IPS-18a (cell line): Measurements from ENCODE around the gene ADAMTS16.

ENCODE experiments used
- H3K27ac ChIP-seq: one replicate; pipeline ENCODE4 v1.5.1; 2013; ENCODE audit warnings: low read length
- H3K27me3 ChIP-seq: one replicate; pipeline ENCODE4 v1.6.1; 2013; ENCODE audit warnings: mild to moderate bottlenecking, low read length; ENCODE audit not compliant: control insufficient read depth, insufficient read depth
- H3K36me3 ChIP-seq: one replicate; pipeline ENCODE4 v1.6.1; 2013; ENCODE audit warnings: low read depth, low read length; ENCODE audit not compliant: control insufficient read depth
- H3K4me1 ChIP-seq: one replicate; pipeline ENCODE4 v1.6.1; 2013; ENCODE audit warnings: low read depth, low read length; ENCODE audit not compliant: control insufficient read depth
- H3K4me3 ChIP-seq: one replicate; pipeline ENCODE4 v1.5.1; 2013; ENCODE audit warnings: low read length
- H3K9ac ChIP-seq: one replicate; pipeline ENCODE4 v1.6.1; 2013; ENCODE audit warnings: mild to moderate bottlenecking, low read length, moderate library complexity
- H3K9me3 ChIP-seq: one replicate; pipeline ENCODE4 v1.6.1; 2013; ENCODE audit warnings: low read depth, low read length; ENCODE audit not compliant: control insufficient read depth

ADAMTS16 gene

DNA sequence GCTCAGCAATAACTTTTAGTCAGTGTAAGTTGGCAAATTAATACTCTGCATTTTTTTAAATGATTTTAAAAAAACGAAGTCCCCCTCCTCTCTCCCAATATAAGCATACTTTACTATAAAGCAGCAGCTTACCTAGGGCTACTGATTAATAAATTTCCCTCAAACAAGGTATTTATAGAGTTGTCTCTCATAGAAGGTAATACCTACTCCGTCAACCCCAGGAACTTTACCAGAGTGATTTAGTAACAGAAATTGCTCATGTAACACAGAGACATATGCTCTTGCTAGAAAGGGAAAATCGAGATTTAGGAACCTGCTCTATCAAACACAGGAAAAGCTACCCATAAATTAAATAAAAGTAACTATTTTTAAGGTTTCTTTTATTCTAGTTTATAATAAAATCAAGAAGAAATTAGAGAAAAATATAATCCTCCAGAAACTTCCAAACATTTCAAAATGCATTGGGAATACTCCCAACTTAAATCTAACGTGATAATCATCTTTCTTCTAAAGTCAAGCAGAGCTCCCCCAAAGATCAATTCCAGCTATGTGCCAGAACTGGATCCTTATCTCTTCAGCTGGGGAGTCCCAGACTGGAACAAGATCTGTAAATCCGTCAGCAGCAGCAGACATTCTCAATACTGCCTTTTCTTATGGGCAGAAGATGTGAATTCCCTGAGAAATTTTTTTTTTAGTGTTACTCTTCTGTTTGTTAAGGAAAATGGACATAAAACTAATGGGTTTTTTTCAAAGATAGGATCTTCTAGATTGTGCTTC, 69.6 kb downstream of the ADAMTS16 start:
- Histone ChIP-seq H3K36me3 (peaks cover 3% of the 10 kb centered on the region), H3K4me1 (no peaks in the 10 kb centered on the region), H3K9ac (no peak overlapping the region), H3K9me3 (no peaks in the 10 kb centered on the region), H3K4me3 (no peak overlapping the region), H3K27me3 (no peaks in the 10 kb centered on the region), H3K27ac (no peak overlapping the region)

DNA sequence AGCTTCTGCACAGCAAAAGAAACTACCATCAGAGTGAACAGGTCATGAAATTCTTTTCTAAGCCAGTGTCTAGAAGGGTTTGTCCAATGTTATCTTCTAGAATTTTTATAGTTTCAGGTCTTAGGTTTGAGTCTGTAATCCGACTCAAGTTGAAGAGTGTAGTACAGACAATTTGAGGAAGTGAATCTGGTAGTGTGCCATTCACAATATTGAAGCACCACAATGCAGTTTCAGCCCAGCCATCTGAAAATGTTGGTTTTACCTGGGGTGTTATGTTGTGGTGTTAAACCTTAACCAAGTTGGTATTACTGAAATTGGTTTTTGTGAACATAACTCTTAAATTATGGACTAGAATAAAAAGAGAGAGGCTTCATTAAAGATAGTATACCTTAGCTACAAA, 77.2 kb downstream of the ADAMTS16 start:
- Histone ChIP-seq H3K36me3 (no peaks in the 10 kb centered on the region), H3K27me3 (no peaks in the 10 kb centered on the region), H3K27ac (no peak overlapping the region), H3K4me3 (no peak overlapping the region), H3K4me1 (no peaks in the 10 kb centered on the region), H3K9ac (no peak overlapping the region), H3K9me3 (no peaks in the 10 kb centered on the region)

DNA sequence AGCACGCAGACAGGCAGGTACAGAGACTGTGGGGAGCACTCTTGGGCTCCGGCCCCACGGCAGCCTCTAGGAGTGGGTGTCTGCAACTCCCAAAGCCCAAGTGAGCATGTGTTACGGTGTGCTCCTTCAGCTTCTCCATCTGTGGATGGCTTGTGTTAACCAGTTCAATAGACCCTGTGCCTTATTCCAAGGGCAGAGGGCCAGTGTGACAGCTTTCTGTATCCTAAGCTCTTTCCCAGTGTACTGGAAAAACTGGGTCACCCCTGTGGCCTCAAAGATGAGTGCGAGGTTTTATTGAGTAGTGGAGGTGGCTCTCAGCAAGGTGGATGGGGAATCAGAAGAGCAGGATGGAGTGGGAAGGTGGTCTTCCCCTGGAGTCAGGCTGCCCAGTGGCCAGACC, 78.3 kb downstream of the ADAMTS16 start:
- H3K9ac ChIP-seq: no peak overlapping the region
- H3K4me3 ChIP-seq: no peak overlapping the region
- H3K9me3 ChIP-seq: no peaks in the 10 kb centered on the region
- no peak overlapping the region for H3K27ac ChIP-seq
- H3K36me3 ChIP-seq: no peaks in the 10 kb centered on the region
- H3K4me1 ChIP-seq: no peaks in the 10 kb centered on the region
- H3K27me3 ChIP-seq: no peaks in the 10 kb centered on the region

DNA sequence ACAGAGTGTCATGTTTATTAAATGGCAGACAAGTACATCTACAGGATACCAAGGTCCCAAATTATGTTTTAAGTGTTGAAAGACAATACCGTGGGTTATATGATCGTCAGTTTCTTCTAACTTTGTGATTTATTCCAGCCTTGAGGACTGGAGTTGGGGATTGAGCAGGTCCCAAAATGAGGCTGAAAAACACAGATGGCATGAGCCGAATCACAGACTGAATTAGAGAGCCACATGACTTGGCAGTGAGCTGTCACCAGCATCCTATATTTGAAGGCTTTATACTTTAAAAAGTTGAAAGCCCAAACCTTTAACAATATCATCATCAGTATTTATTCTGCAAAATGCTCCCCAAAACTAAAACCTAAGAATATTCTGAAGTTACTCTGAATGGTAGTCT, 79.4 kb downstream of the ADAMTS16 start:
- no peak overlapping the region for H3K4me3 ChIP-seq
- no peak overlapping the region for H3K27ac ChIP-seq
- H3K27me3 ChIP-seq: no peaks in the 10 kb centered on the region
- H3K36me3 ChIP-seq: no peaks in the 10 kb centered on the region
- no peaks in the 10 kb centered on the region for H3K9me3 ChIP-seq
- H3K4me1 ChIP-seq: no peaks in the 10 kb centered on the region
- H3K9ac ChIP-seq: no peak overlapping the region

DNA sequence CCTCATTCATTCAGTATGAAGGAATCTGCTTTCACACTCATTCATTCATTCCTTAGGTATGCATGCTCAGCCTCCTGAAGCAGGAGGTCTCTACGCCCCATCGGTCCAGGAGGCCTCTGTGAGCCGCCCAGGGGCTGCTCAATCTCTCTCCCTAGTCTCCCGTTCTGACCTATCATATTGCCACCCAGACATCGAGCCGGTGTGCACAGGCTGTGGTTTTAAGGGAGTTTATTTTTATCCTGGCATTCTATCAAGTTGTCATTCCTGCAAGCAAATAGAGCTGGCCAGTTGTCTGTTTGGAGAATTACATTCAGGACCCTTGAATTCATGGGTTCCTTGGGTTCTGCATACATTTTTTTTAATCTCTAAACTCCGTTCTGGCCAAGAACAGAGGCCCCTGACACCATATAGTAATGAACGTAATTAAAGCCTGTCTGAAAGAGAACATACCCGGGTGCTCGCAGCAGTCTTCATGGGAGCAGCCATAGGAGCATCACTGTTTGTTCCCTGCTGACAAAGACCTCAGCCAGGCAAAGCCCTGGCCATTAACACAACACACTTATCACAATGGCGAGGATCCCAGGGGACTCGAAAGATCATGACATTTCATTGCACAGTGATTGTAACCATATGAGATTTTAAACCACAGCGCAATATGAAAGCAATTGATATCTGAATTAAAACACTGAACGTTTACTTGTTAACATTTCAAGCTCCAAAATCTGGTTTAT, 80.9 kb downstream of the ADAMTS16 start:
- H3K36me3 ChIP-seq: no peaks in the 10 kb centered on the region
- no peaks in the 10 kb centered on the region for H3K9me3 ChIP-seq
- H3K4me1 ChIP-seq: no peaks in the 10 kb centered on the region
- H3K27me3 ChIP-seq: no peaks in the 10 kb centered on the region
- no peak overlapping the region for H3K27ac ChIP-seq
- H3K9ac ChIP-seq: no peak overlapping the region
- H3K4me3 ChIP-seq: no peak overlapping the region

DNA sequence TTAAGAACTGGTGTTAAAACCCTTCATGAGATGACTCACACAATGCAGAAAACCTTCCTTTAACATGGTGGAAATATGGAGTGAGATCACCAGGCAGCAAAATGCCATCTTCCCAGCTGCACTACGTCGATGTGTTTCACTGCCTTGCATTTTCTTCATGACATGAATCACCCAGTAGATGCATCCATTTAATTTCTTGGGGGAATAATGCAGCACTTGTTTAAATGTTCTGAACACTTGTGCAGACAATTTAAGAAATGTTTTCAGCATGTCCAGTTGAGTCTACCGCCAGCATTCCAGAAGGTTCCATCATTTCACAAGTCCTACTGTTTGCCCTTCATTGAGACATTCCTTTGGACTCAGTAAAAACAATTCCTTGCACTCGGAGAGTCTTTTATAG, 81.6 kb downstream of the ADAMTS16 start:
- Histone ChIP-seq H3K4me3 (no peak overlapping the region), H3K27me3 (no peaks in the 10 kb centered on the region), H3K27ac (no peak overlapping the region), H3K9me3 (no peaks in the 10 kb centered on the region), H3K4me1 (no peaks in the 10 kb centered on the region), H3K36me3 (no peaks in the 10 kb centered on the region), H3K9ac (no peak overlapping the region)

DNA sequence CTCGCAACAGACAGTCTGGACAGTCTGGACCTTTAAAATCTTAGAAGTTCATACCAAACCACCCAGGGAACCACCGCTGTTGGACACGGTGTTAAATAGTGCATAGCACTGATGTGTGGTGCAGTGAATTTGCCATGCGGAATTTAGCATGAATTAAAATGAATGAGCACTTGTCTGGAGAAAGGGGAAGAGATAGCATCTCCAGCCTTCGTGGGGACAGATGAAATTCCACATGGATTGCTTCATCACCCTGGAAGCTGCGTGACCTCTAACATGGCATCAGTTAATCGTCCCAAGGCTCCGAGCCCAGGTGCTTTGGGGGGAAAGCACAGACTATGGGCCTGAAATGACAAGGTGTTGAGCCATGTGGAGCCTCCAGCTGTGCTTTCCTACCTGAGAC, 91.4 kb downstream of the ADAMTS16 start:
- H3K27me3 ChIP-seq: no peaks in the 10 kb centered on the region
- no peak overlapping the region for H3K9ac ChIP-seq
- H3K27ac ChIP-seq: no peak overlapping the region
- no peak overlapping the region for H3K4me3 ChIP-seq
- no peaks in the 10 kb centered on the region for H3K9me3 ChIP-seq
- H3K4me1 ChIP-seq: no peaks in the 10 kb centered on the region
- no peaks in the 10 kb centered on the region for H3K36me3 ChIP-seq

DNA sequence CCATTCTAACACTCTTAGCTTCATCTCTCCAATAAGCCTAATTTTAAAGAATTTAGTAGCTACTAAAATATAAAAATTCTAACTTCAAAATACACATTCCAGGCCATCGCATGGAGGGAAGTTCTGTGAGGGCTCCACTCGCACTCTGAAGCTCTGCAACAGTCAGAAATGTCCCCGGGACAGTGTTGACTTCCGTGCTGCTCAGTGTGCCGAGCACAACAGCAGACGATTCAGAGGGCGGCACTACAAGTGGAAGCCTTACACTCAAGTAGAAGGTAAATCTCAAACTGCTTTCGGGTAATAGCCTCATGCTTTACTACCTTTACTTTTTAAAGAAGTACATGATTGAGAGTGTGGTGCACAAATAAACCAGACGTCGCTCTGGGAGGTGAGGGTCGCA, 94.8 kb downstream of the ADAMTS16 start:
- Histone ChIP-seq H3K4me3 (no peak overlapping the region), H3K27me3 (no peaks in the 10 kb centered on the region), H3K27ac (no peak overlapping the region), H3K9ac (no peak overlapping the region), H3K9me3 (no peaks in the 10 kb centered on the region), H3K36me3 (no peaks in the 10 kb centered on the region), H3K4me1 (no peaks in the 10 kb centered on the region)

DNA sequence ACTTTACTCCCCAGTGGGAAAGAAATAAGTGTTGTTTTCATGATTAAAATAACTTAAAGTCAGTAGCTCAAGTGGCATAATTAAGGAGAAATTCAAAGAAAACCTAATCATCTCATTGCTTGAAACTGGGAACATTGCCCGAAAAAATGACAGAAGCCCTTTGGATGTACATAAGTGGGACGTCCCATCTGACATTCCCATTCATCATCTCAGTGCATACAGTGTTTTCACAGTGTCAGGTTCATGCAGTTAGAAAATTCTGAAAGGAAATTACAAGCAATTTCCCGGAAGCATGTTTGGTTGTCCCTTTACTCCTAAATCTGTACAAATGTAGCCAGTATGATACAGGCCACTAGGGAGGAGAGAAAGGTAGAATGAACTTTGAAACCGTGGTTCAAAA, 95.6 kb downstream of the ADAMTS16 start:
- no peak overlapping the region for H3K4me3 ChIP-seq
- no peak overlapping the region for H3K27ac ChIP-seq
- no peaks in the 10 kb centered on the region for H3K27me3 ChIP-seq
- no peaks in the 10 kb centered on the region for H3K36me3 ChIP-seq
- H3K4me1 ChIP-seq: no peaks in the 10 kb centered on the region
- H3K9ac ChIP-seq: no peak overlapping the region
- no peaks in the 10 kb centered on the region for H3K9me3 ChIP-seq

DNA sequence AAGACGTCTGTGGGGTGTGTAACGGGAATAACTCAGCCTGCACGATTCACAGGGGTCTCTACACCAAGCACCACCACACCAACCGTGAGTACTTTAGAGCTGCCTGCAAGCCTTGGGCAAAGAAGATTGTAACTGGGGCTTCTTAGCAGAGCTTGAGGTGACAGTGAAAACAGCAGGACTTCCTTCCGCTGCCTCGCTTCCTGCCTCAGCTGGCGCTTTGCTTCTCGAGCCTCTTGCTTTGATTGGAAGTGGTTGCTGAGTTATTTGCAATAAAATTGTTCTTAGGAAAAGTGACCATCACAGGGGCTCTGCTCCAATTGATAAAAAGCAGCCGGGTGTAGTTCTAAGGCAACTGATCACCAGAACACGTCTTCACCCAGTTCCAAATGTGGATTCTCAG, 99.1 kb downstream of the ADAMTS16 start:
- H3K4me1 ChIP-seq: no peaks in the 10 kb centered on the region
- H3K27me3 ChIP-seq: no peaks in the 10 kb centered on the region
- no peak overlapping the region for H3K9ac ChIP-seq
- H3K36me3 ChIP-seq: no peaks in the 10 kb centered on the region
- no peak overlapping the region for H3K4me3 ChIP-seq
- H3K9me3 ChIP-seq: no peaks in the 10 kb centered on the region
- no peak overlapping the region for H3K27ac ChIP-seq

DNA sequence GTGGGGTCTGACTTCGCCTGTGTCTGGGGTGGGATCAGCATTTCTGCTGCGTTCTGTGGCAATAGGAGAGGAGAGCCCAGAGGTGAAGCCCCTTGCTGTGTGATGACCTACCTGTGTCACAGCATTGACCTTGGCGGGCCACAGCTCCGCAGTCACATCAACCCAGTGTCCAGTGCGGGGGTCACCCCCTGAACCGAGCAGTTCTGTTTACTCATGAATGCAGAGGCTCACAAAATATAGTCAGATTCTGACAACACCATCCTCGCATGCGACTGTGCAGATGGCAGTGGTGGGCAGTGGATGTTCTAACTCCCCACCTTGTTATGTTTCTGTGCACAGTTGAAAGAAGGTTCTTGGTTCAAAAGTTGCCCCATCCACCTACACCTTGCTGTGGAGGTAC, 100.1 kb downstream of the ADAMTS16 start:
- Histone ChIP-seq H3K4me3 (no peak overlapping the region), H3K9ac (no peak overlapping the region), H3K4me1 (no peaks in the 10 kb centered on the region), H3K36me3 (no peaks in the 10 kb centered on the region), H3K27ac (no peak overlapping the region), H3K27me3 (no peaks in the 10 kb centered on the region), H3K9me3 (no peaks in the 10 kb centered on the region)

DNA sequence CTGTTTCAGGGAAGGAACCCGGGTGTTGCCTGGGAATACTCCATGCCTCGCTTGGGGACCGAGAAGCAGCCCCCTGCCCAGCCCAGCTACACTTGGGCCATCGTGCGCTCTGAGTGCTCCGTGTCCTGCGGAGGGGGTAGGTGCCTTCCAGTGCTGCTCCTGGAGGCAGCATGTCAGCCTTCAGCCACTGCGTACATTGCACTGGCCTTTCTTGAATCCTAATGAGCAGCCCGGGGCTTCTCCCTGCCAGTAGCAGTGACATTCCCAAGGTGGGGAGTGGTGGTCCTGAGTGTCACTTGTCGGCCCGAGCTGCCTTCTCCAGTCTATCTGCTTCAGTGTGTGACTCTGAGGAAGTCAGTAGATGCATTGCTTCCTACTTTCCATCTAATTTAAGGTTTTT, 101.9 kb downstream of the ADAMTS16 start:
- Histone ChIP-seq H3K4me1 (no peaks in the 10 kb centered on the region), H3K36me3 (no peaks in the 10 kb centered on the region), H3K27me3 (no peaks in the 10 kb centered on the region)

More for the DNA sequence above, 101.9 kb downstream of the ADAMTS16 start:
- Histone ChIP-seq H3K27ac (no peak overlapping the region), H3K9ac (no peak overlapping the region), H3K4me3 (no peak overlapping the region), H3K9me3 (no peaks in the 10 kb centered on the region)
